Measurements from ENCODE around the gene TRPM2.
A peak's percentile ranks its signal among the peaks of the same experiment; 100 is the strongest.

The TRPM2 gene

DNA sequence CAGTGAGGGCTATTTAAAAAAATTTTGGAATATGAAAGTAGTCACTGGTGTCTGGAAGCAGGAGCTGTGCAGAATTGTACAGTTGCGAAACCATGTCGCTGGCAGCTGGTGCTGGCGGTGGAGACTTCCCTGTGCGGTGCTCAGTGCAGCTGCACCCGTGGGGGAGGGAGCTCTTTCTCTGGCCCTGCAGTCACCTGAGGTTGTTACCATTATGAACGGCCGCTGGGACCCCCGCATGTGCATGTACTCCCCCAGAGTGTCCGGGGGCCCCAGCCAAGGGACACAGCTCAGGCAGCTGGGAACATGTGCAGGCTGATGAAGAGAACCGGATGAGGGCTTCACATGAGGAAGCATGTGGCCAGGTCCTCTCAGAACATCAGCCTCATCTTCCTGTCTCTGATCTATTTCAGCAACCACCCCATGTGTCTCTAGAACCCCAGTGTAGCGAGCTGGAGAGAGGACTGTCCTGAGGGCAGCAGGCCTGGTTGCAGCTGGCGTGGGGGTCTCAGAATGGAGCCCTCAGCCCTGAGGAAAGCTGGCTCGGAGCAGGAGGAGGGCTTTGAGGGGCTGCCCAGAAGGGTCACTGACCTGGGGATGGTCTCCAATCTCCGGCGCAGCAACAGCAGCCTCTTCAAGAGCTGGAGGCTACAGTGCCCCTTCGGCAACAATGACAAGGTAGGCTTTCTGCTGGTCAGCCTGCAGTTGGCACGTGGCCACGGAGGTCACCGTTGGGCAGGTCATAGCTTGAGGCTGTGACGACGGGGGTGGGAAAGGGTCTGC is at the start of gene TRPM2:
Gene TRPM2 (plus strand): TSS at position 431 of the 780 bp plus-strand sequence. CDS start 80 bp downstream, at position 511.
- H3K4me3 ChIP-seq (ENCODE audit: low read length): no peak within 1 kb of the TSS
- peaks cover 53% of the 10 kb centered on the region for H3K27me3 ChIP-seq (ENCODE audit: control insufficient read depth, insufficient read depth, low read length)
- no peaks in the 10 kb centered on the region for H3K9me3 ChIP-seq (ENCODE audit: control insufficient read depth, low read length)
- H3K36me3 ChIP-seq (ENCODE audit: control insufficient read depth, insufficient read depth, low read length): no peaks in the 10 kb centered on the region
- H3K9ac ChIP-seq (ENCODE audit: low read length): no peak within 1 kb of the TSS
- no peaks in the 10 kb centered on the region for H3K4me1 ChIP-seq (ENCODE audit: control insufficient read depth, insufficient read depth, low read length)

DNA sequence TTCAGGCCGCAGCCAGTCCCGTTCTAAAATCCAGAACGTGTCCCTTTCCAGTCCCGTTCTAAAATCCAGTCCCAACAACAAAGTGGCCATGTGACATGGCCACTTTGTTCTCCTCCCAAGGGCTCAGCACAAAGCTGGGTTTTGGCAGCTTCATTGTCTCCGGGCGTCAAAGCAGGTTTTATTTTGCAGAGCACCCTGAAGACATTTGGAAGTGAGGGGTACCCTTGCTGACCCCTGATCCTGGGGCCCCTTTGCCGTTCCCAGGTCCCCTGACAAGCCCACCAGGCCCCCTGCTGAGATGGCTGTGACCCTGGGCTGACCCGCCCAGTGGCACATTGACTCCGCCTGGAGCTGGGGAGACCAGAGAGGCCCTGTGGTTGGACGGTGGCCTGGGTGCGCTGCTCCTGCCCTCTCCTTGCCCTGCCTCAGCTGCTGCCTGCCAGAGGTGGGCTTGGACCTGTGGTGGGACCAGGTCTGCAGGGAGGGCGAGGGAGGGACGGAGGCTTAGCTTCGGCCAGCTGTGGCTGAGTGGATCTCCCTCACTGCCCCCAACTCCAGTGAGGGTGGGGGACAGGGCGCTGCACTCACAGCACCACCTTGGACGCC is 49.3 kb upstream of the TRPM2 start:
- H3K9me3 ChIP-seq (ENCODE audit: control insufficient read depth, low read length): no peaks in the 10 kb centered on the region
- peaks cover 58% of the 10 kb centered on the region for H3K4me1 ChIP-seq (ENCODE audit: control insufficient read depth, insufficient read depth, low read length)
- H3K27me3 ChIP-seq (ENCODE audit: control insufficient read depth, insufficient read depth, low read length): no peaks in the 10 kb centered on the region
- H3K4me3 ChIP-seq (ENCODE audit: low read length): no peak overlapping the region
- peaks cover 16% of the 10 kb centered on the region for H3K36me3 ChIP-seq (ENCODE audit: control insufficient read depth, insufficient read depth, low read length)
- peak overlapping the region; percentile 19 for H3K9ac ChIP-seq (ENCODE audit: low read length)

DNA sequence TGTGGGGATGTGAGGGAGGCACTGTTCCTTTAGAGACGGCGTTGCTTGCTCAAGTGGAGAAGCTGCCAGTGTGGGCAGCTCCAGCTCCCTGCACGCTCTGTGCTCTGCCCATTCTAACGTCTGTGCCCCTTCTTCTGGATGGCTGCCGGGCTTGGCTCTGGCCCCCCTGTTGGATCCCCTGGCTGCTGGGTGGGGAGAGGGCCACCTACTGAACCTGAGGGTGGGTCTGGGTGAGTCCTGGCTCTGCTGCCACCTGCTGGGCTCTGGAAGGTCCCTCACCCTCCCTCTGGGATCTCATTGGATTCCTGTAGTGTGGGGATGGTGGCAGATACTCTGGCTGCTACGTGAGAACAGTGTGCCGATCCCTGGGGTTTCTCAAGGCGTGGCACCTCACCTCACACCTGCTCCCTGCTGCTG is 48.5 kb upstream of the TRPM2 start:
- Histone ChIP-seq H3K36me3 (ENCODE audit: control insufficient read depth, insufficient read depth, low read length) (peaks cover 16% of the 10 kb centered on the region), H3K9me3 (ENCODE audit: control insufficient read depth, low read length) (no peaks in the 10 kb centered on the region), H3K4me1 (ENCODE audit: control insufficient read depth, insufficient read depth, low read length) (peaks cover 52% of the 10 kb centered on the region), H3K9ac (ENCODE audit: low read length) (no peak overlapping the region), H3K27me3 (ENCODE audit: control insufficient read depth, insufficient read depth, low read length) (no peaks in the 10 kb centered on the region), H3K4me3 (ENCODE audit: low read length) (no peak overlapping the region)

DNA sequence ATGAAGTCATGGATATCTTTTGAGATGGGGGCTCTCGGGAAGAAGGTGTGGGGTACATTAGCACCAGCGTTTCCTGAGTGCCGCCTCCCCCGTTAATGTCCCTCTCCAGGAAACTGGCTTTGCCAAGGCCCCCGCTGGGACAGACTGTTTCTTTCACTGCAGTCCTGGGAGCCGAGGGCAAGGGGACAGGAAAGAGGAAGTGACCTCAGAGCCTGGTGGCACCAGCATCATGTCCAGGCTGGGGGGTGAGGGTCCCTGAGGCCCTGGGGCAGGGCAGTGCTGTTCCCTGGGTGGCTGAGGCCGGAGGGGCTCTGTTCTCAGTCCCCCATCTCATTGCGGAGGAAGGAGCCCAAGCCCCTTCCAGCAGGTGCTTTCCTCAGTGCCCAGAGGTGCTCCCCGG is 47.7 kb upstream of the TRPM2 start:
- H3K4me3 ChIP-seq (ENCODE audit: low read length): no peak overlapping the region
- H3K9ac ChIP-seq (ENCODE audit: low read length): no peak overlapping the region
- peaks cover 52% of the 10 kb centered on the region for H3K4me1 ChIP-seq (ENCODE audit: control insufficient read depth, insufficient read depth, low read length)
- no peaks in the 10 kb centered on the region for H3K9me3 ChIP-seq (ENCODE audit: control insufficient read depth, low read length)
- H3K36me3 ChIP-seq (ENCODE audit: control insufficient read depth, insufficient read depth, low read length): peaks cover 16% of the 10 kb centered on the region
- H3K27me3 ChIP-seq (ENCODE audit: control insufficient read depth, insufficient read depth, low read length): no peaks in the 10 kb centered on the region

GRCh38 chr21:44306936-44307704 is 46.3 kb upstream of the TRPM2 start:
- Histone ChIP-seq H3K27me3 (ENCODE audit: control insufficient read depth, insufficient read depth, low read length) (no peaks in the 10 kb centered on the region), H3K9ac (ENCODE audit: low read length) (no peak overlapping the region), H3K36me3 (ENCODE audit: control insufficient read depth, insufficient read depth, low read length) (peaks cover 22% of the 10 kb centered on the region), H3K4me1 (ENCODE audit: control insufficient read depth, insufficient read depth, low read length) (peaks cover 38% of the 10 kb centered on the region), H3K9me3 (ENCODE audit: control insufficient read depth, low read length) (no peaks in the 10 kb centered on the region), H3K4me3 (ENCODE audit: low read length) (no peak overlapping the region)

DNA sequence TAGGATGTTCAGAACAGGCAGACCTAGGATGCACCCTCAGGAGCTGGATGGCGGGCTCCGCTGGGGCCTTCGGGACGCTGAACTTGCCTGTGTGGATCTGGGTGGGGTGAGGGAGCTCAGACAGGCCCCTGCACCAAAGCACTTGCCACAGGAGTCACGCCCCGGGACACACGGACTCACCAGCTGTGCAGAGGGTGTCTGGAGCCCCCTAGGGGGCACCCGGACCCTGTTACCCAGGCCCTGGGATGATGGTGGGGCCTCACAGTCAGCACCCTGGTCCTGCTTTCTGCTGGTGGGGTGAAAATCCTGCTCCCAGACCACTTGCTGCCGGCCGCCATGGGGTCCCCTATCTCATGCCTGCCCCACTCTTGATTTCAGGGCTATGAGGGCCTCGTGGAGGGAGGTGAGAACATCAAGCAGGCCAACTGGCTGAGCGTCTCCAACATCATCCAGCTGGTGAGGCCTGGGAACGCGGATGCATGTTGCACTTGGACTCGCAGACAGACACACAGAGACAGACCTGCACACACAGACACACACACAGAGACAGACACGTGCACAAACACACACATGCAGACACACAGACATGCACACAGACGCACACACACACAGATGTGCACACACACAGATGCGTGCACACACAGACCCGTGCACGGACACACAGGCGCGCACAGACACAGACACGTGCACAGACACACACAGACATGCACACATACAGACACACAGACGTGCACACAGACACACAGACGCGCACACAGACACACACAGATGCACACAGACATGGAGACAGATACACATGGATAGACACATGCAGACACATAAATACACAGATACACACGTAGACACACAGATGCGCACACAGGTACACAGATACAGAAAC is 42.6 kb upstream of the TRPM2 start:
- no peaks in the 10 kb centered on the region for H3K9me3 ChIP-seq (ENCODE audit: control insufficient read depth, low read length)
- no peak overlapping the region for H3K4me3 ChIP-seq (ENCODE audit: low read length)
- H3K36me3 ChIP-seq (ENCODE audit: control insufficient read depth, insufficient read depth, low read length): peaks cover 31% of the 10 kb centered on the region
- H3K9ac ChIP-seq (ENCODE audit: low read length): no peak overlapping the region
- H3K27me3 ChIP-seq (ENCODE audit: control insufficient read depth, insufficient read depth, low read length): no peaks in the 10 kb centered on the region
- peaks cover 2% of the 10 kb centered on the region for H3K4me1 ChIP-seq (ENCODE audit: control insufficient read depth, insufficient read depth, low read length)

DNA sequence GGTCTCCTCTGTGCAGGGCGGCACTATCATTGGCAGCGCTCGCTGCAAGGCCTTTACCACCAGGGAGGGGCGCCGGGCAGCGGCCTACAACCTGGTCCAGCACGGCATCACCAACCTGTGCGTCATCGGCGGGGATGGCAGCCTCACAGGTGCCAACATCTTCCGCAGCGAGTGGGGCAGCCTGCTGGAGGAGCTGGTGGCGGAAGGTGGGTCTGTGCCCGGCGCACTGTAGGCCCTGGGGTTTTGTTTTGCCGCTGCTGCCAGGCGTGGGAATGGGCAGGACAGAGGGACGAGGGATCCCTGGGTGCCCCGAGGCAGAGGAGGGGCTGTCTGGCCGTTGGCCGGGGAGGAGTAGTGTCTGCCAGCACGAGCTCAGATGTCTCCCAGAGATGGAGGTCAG is 41.3 kb upstream of the TRPM2 start:
- Histone ChIP-seq H3K9ac (ENCODE audit: low read length) (no peak overlapping the region), H3K9me3 (ENCODE audit: control insufficient read depth, low read length) (no peaks in the 10 kb centered on the region), H3K4me1 (ENCODE audit: control insufficient read depth, insufficient read depth, low read length) (no peaks in the 10 kb centered on the region), H3K36me3 (ENCODE audit: control insufficient read depth, insufficient read depth, low read length) (peaks cover 25% of the 10 kb centered on the region), H3K27me3 (ENCODE audit: control insufficient read depth, insufficient read depth, low read length) (no peaks in the 10 kb centered on the region), H3K4me3 (ENCODE audit: low read length) (no peak overlapping the region)

DNA sequence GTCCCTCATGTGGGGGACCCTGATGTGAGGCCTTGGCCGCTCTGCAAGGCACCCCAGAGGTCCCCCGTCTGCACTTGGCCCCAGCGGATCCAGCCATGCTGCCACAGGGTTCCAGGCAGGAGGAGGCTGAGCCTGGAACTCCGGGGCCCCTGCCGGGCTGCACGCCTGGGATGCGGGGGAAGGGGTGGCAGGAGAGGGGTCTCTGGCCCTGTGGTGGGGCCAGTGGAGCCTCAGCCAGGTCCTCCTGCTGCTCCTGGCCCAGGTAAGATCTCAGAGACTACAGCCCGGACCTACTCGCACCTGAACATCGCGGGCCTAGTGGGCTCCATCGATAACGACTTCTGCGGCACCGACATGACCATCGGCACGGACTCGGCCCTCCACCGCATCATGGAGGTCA is 40.7 kb upstream of the TRPM2 start:
- Histone ChIP-seq H3K4me3 (ENCODE audit: low read length) (no peak overlapping the region), H3K27me3 (ENCODE audit: control insufficient read depth, insufficient read depth, low read length) (no peaks in the 10 kb centered on the region), H3K4me1 (ENCODE audit: control insufficient read depth, insufficient read depth, low read length) (no peaks in the 10 kb centered on the region), H3K9ac (ENCODE audit: low read length) (no peak overlapping the region), H3K9me3 (ENCODE audit: control insufficient read depth, low read length) (no peaks in the 10 kb centered on the region), H3K36me3 (ENCODE audit: control insufficient read depth, insufficient read depth, low read length) (peaks cover 18% of the 10 kb centered on the region)

DNA sequence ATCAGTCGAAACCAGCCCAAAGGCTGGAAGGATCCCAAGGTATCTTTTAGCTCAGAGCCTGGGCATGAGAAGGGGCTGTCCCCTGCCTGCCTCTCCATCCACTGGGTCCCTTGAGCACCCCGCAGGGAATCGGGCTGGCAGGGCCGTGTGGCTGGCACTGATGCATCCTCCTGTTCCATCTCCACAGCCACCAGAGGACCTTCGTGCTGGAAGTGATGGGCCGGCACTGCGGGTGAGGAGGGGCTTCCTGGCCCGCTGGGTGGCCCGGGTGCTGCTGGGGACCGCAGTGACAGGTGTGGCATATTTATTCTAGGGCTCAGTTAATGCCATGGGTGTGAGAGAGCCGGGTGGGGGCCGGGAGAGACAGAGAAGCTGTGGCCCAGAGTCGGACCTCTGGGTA is 40.0 kb upstream of the TRPM2 start:
- Histone ChIP-seq H3K4me1 (ENCODE audit: control insufficient read depth, insufficient read depth, low read length) (no peaks in the 10 kb centered on the region), H3K9me3 (ENCODE audit: control insufficient read depth, low read length) (no peaks in the 10 kb centered on the region), H3K36me3 (ENCODE audit: control insufficient read depth, insufficient read depth, low read length) (peaks cover 16% of the 10 kb centered on the region), H3K4me3 (ENCODE audit: low read length) (no peak overlapping the region), H3K27me3 (ENCODE audit: control insufficient read depth, insufficient read depth, low read length) (no peaks in the 10 kb centered on the region), H3K9ac (ENCODE audit: low read length) (no peak overlapping the region)

DNA sequence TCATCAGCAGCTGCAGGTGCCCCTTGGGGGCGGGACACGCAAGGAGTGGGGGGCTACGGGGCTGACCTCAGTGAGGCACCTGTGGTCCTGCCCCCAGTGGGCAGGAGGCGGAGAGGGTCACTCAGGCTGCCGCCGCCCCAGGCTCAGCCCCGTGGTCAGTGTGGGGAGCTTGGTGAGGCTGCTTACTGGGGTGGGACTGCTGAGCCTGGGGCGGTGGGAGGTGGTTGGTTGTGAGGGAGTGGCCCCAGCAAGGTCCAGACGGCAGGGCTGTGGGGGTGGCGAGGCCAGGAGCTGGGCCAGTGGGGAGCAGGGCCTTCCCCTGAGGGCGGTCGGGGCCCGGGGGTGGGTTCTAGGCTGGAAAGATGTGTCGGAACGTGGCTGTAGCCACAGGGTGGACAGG is 39.3 kb upstream of the TRPM2 start:
- Histone ChIP-seq H3K4me1 (ENCODE audit: control insufficient read depth, insufficient read depth, low read length) (no peaks in the 10 kb centered on the region), H3K9me3 (ENCODE audit: control insufficient read depth, low read length) (no peaks in the 10 kb centered on the region), H3K27me3 (ENCODE audit: control insufficient read depth, insufficient read depth, low read length) (no peaks in the 10 kb centered on the region), H3K9ac (ENCODE audit: low read length) (no peak overlapping the region), H3K36me3 (ENCODE audit: control insufficient read depth, insufficient read depth, low read length) (peaks cover 16% of the 10 kb centered on the region), H3K4me3 (ENCODE audit: low read length) (no peak overlapping the region)

- Histone ChIP-seq H3K4me3 (ENCODE audit: low read length) (no peak overlapping the region), H3K9ac (ENCODE audit: low read length) (no peak overlapping the region), H3K36me3 (ENCODE audit: control insufficient read depth, insufficient read depth, low read length) (peaks cover 16% of the 10 kb centered on the region), H3K27me3 (ENCODE audit: control insufficient read depth, insufficient read depth, low read length) (no peaks in the 10 kb centered on the region), H3K4me1 (ENCODE audit: control insufficient read depth, insufficient read depth, low read length) (no peaks in the 10 kb centered on the region), H3K9me3 (ENCODE audit: control insufficient read depth, low read length) (no peaks in the 10 kb centered on the region)
Measured at GRCh38 chr21:44314561-44314960, 38.9 kb upstream of the TRPM2 start.
